HFF-Myc (cell line): Measurements from ENCODE around the gene LAMTOR5.
"Not testable (repeated sequence)": the region's sequence is repeated elsewhere in the genome, so short reads cannot be mapped to it uniquely, and the experiment has no call there.

Experiments used
- DNase-seq: peaks from one replicate; pipeline ENCODE4 v3.0.0-alpha.2; 2011; ENCODE audit warnings: low read depth; ENCODE audit errors: extremely low read depth
- H3K4me3 ChIP-seq: replicated peaks from 2 replicates; pipeline ENCODE4 v1.5.1; 2011; ENCODE audit warnings: low read depth, mild to moderate bottlenecking, control low read depth, low read length
- TF ChIP-seq, protein P1 (sequence below): IDR thresholded peaks from 2 replicates; pipeline ENCODE4 v1.5.1; 2012; ENCODE audit warnings: mild to moderate bottlenecking, low read depth, low read length, control low read depth; ENCODE audit errors: missing control alignments

LAMTOR5 gene

DNA sequence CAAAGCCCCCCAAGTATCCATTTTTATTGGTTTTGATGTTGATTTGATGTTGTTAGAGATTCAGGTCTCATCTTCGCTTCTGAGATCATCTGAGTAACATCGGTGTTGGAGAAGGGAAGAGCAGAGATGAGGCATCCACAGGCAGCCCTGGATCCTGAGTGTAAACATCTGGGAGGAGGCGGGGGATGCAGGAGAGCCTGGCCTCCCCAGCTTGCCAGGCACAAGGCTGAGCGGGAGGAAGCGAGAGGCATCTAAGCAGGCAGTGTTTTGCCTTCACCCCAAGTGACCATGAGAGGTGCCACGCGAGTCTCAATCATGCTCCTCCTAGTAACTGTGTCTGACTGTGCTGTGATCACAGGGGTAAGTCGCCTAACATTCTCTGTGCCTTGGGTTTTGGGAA lies 43.4 kb upstream of the LAMTOR5 start, which contains the start of gene PROK1:
TSS of gene PROK1 (plus strand) at position 221 of the 400 bp plus-strand sequence. CDS start at position 289, 68 bp downstream.
- no peak for DNase-seq
- TF ChIP-seq, protein P1, sequence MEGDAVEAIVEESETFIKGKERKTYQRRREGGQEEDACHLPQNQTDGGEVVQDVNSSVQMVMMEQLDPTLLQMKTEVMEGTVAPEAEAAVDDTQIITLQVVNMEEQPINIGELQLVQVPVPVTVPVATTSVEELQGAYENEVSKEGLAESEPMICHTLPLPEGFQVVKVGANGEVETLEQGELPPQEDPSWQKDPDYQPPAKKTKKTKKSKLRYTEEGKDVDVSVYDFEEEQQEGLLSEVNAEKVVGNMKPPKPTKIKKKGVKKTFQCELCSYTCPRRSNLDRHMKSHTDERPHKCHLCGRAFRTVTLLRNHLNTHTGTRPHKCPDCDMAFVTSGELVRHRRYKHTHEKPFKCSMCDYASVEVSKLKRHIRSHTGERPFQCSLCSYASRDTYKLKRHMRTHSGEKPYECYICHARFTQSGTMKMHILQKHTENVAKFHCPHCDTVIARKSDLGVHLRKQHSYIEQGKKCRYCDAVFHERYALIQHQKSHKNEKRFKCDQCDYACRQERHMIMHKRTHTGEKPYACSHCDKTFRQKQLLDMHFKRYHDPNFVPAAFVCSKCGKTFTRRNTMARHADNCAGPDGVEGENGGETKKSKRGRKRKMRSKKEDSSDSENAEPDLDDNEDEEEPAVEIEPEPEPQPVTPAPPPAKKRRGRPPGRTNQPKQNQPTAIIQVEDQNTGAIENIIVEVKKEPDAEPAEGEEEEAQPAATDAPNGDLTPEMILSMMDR = no peak
- no peak within 1 kb of the TSS for H3K4me3 ChIP-seq

DNA sequence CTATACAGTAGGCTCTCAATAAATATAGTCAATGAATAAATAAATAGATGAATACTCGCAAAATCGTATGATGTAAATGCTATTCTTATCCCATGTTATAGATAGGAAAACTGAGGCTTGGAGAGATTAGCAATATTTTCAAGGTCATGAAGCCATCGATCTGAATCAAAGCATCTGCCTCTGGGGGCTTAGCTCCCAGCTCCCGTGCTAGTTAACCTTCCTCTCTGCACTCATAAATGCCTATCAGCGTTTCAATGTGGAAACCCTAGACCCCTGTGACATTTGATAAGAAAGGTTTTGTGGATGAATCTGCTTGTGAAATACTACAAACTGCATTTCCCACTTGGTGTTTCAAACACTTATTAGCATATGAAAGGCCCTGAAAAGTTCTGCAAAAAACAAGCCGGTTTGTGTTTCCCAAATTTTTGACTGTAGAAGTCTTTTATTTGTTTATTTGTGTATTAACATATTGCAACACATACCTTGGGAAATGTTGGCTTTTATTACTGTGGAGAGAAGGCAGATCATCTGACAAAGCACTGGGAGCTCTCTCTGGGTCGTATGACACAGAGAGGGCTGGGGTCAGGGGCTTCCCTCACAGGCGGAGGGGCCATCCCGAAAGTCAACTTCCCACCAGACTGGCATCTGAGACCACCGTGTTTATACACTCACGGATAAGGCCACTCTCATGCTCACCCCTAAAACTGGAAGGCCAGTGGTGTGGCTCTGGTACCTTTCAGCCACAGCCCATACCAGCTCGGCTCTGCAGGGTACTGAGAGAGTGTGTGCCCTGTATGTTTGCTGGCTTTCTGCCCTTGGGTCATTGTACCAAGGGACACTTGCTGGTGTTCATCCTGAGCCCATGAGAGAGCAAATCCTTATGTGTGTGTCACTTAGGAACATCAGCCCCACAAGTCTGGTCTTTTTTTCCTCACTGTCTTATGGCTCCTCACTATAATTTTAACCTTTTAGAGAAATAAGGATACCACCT lies 42.5 kb upstream of the LAMTOR5 start:
- H3K4me3 ChIP-seq = no peak overlapping the region
- DNase-seq = no peak
- TF ChIP-seq, protein P1 = no peak

DNA sequence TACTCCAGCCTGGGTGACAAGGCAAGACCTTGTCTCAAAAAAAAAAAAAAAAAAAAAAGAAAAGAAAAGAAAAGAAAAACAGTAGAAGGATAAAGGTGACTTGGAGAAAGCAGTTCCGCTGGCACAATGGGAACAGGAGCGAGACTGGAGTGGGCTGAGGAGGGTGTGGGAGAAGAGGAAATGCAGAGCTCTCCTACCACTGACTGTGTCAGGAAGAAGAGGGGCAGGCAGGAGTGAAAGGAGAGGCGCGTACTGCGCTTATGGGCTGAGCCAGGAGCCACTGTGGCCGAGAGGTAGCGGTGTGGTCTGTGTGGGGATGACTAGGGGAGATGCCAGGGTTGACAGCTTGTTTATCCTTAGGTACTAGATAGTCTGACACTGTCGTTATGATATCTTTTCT lies 37.1 kb upstream of the LAMTOR5 start:
- TF ChIP-seq, protein P1 = no peak
- no peak for DNase-seq
- no peak overlapping the region for H3K4me3 ChIP-seq

DNA sequence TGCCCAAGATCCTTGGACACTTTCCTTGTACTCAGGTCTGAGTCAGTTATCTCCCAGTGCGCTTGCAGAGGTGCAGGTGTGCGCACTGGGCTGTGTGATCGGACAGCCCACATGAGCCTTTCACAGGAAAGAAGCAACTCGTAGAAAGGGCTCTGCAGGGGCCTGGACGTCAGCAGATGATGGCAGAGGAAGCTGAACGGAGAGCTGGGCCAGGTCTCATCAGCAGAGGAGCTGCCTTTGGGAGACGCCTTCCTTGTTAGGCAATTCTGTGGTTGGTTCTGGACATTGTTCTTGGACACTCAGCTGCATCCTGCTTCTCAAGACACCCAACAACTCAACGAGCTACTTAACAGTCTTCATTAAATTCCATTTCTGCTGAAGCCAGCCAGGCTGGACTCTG lies 36.0 kb upstream of the LAMTOR5 start:
- DNase-seq = no peak
- no peak overlapping the region for H3K4me3 ChIP-seq
- TF ChIP-seq, protein P1 = no peak

DNA sequence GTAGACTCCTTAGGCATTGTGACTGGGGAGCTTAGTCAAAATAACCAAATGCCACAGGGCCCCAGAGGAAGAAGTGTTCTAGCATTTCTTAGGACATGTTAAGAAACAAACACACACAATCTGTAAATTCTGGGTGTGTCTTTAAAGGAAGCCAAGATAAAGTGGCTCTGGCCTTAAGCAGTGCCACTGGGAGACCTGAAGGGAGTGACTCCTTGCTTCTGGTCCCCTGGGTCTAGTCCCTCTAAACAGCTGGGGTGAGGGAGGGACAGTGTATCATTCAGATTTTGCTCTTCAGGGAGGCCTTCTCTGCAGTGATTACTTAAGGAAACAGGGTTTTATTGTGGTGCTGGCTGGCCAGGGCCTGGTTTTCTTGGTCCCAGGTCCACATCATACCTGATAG lies 34.4 kb upstream of the LAMTOR5 start:
- H3K4me3 ChIP-seq = no peak overlapping the region
- TF ChIP-seq, protein P1 = no peak
- DNase-seq = no peak

DNA sequence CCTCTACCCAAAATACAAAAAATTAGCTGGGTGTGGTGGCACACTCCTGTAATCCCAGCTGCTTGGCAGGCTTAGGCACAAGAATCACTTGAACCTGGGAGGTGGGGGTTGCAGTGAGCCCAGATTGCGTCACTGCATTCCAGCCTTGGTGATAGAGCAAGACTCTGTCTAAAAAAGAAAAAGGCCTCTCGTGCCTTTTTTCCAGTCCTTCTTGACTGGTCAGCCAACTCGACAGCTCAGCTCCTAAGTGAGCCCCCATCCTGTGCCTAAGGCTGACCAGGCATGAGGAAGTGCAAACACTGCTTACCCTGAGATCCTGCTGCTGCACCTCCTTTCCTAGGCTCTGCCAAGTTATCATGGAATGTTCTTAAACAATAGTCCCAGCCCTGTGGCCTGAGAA lies 33.4 kb upstream of the LAMTOR5 start:
- H3K4me3 ChIP-seq = no peak overlapping the region
- DNase-seq = no peak
- TF ChIP-seq, protein P1 = no peak

DNA sequence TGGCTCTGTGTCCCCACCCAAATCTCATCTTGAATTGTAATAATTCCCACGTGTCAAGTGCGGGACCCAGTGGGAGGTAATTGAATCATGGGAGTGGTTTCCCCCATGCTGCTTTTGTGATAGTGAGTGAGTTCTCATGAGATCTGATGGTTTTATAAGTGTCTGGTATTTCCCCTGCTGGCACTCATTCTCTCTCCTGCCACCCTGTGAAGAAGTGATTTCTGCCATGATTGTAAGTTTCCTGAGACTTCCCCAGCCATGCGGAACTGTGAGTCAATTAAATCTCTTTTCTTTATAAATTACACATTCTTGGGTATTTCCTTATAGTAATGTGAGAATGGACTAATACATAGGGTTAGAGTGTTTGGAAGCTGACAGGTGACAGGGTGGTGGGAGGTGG lies 32.4 kb upstream of the LAMTOR5 start:
- not testable (repeated sequence) for H3K4me3 ChIP-seq, DNase-seq
